ENCODE data around the gene CHST3.
"Not testable (repeated sequence)": the region's sequence is repeated elsewhere in the genome, so short reads cannot be mapped to it uniquely, and the experiment has no call there.

The CHST3 gene

DNA sequence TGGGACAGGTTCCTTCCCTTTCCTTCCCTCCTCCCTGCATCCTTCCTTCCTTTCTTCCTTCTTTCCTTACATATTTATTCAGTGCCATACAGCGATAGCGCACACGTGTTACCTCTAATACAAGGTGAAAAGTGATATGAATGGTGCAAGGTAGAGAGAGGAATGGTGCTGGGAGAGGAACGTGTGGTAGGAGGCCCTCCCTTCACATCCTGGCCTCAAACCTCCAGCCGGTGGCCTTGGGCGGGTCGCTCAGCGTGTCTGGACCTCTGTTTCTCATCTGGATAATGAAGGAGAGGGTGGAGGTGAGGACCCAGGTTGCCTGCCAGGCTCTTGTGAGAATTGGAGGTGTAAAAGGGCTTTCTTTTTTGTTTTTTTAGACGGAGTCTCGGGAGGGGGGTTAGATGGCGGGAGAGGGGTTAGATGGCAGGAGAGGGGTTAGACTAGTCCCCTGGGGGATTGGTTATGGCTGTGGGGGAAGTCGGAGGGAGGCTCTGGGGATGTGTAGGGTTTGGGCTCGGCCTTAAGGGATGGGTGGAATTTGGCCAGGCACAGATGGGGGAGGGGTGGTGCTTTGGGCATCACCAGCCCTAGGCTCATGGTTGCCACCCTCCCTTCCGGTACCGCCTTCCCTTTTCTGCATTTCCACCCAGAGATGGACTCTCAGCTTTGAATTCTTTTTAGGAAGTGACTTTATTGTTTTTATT lies 14.9 kb downstream of the CHST3 start:
- H3K27ac ChIP-seq (ENCODE audit: low read depth, low read length) = peak overlapping the region; percentile 17

DNA sequence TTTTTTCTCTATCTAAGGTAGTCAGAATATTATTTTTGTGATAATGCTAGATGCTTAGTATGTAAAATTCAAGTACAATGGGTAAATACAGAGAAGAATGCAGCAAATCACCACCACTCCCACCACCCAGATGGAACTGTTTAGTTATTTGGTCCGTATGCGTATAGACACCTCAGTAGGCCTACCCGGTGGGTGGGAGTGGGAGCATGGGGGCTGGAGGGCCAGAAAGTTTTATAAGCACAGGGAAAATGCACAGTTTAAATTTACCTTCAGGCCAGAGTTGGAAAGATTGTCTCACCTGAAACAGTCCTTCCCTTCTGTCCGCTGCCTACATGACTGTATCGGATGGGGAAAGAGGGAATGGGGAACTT lies 15.5 kb downstream of the CHST3 start:
- Histone ChIP-seq H3K9ac (ENCODE audit: low read length) (no peak overlapping the region), H3K27ac (ENCODE audit: low read depth, low read length) (no peak overlapping the region), H3K4me1 (ENCODE audit: control insufficient read depth, insufficient read depth, low read length) (peaks cover 67% of the 10 kb centered on the region)

More for the DNA sequence above, 14.9 kb downstream of the CHST3 start:
- H3K9ac ChIP-seq (ENCODE audit: low read length) = no peak overlapping the region
- peaks cover 68% of the 10 kb centered on the region for H3K4me1 ChIP-seq (ENCODE audit: control insufficient read depth, insufficient read depth, low read length)
- H3K4me3 ChIP-seq (ENCODE audit: low read length) = no peak overlapping the region
- H3K36me3 ChIP-seq (ENCODE audit: control insufficient read depth, insufficient read depth, low read length) = no peaks in the 10 kb centered on the region
- H3K27me3 ChIP-seq (ENCODE audit: control insufficient read depth, insufficient read depth, low read length) = no peaks in the 10 kb centered on the region

DNA sequence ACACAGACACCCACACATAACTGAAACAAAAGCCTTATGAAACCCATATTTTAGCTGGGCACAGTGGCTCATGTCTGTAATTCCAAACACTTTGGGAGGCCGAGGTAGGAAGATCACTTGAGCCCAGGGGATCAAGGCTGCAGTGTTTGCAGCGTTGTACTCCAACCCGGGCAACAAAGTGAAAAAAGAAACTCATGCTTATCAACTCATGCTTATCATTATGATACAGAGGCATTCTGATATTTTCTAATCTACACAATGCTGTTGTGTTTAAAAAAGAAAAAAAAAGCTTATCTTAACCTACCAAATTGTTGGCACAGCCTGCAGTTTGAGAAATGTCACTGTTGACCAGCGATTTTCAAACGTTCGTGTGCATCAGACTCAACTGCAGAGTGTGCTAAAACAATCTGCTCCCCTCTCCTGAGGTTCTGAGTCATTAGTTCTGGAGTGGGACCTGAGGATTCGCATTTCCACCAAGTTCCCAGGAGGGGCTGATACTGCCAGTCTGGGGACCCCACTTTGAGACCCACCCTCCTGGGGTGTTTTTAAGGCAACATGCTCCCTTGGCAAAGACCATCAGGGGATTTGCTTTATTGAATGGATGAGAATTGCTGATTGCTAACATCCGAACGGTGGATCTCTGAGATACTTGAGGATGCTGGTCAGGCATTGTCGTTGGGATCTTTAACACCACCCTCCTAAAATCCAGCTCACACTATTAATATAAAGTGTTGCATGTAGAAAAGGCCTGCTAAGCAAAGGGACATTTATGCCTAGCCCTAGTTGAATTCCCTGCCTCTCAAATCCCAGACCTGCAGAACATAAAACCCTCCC lies 16.2 kb downstream of the CHST3 start:
- no peaks in the 10 kb centered on the region for H3K36me3 ChIP-seq (ENCODE audit: control insufficient read depth, insufficient read depth, low read length)
- peak overlapping the region; percentile 89 for H3K27ac ChIP-seq (ENCODE audit: low read depth, low read length)
- no peak overlapping the region for H3K9ac ChIP-seq (ENCODE audit: low read length)
- peaks cover 66% of the 10 kb centered on the region for H3K4me1 ChIP-seq (ENCODE audit: control insufficient read depth, insufficient read depth, low read length)
- H3K27me3 ChIP-seq (ENCODE audit: control insufficient read depth, insufficient read depth, low read length) = no peaks in the 10 kb centered on the region
- H3K4me3 ChIP-seq (ENCODE audit: low read length) = peak overlapping the region; percentile 34

More for the DNA sequence above, 15.5 kb downstream of the CHST3 start:
- Histone ChIP-seq H3K36me3 (ENCODE audit: control insufficient read depth, insufficient read depth, low read length) (no peaks in the 10 kb centered on the region), H3K27me3 (ENCODE audit: control insufficient read depth, insufficient read depth, low read length) (no peaks in the 10 kb centered on the region), H3K4me3 (ENCODE audit: low read length) (no peak overlapping the region)

DNA sequence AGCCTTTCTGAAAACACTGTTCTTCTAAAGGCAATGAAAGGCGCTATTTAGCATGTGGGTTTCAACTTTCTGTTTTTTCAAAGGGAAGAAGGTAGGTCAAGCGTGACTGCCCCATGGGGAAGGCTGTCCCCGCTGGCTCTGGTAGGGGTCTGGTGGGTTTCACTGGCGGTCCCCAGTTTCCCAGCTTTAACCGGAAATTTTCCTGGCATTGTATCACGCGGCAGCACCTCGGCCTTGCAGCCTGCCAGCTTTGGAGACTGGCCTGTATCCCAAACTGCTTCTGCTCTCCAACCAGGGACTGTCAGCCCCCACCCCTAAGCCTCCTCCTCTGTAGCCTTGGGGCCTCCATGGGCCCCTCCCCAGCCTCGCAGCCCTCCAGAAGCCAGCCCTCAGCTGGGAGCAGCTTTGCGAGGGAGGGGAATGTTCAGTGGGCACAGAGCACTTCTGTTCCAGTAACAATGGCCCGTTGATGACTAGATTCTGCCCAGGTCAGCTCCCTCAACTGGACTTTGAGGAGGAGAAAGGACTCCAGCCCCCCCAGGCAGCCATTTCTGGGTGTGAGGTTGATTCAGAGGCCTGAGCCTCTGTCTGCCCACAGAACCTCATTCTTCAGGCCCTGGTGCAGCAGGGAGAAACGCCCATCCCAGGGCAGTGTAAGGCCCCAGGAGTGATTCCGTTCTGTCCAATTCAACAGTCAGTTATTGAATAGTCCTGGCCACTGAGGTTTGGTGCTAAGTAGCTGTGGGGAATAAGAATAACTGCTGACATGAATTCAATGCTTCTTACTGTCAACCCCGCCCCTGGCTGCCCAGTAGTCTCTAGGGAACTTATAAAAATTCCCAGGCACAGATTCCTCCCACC lies 17.1 kb downstream of the CHST3 start:
- H3K27me3 ChIP-seq (ENCODE audit: control insufficient read depth, insufficient read depth, low read length) = no peaks in the 10 kb centered on the region
- H3K27ac ChIP-seq (ENCODE audit: low read depth, low read length) = peak overlapping the region; percentile 89
- peak overlapping the region; percentile 34 for H3K4me3 ChIP-seq (ENCODE audit: low read length)
- no peaks in the 10 kb centered on the region for H3K36me3 ChIP-seq (ENCODE audit: control insufficient read depth, insufficient read depth, low read length)
- H3K4me1 ChIP-seq (ENCODE audit: control insufficient read depth, insufficient read depth, low read length) = peaks cover 64% of the 10 kb centered on the region
- peak overlapping the region; percentile 29 for H3K9ac ChIP-seq (ENCODE audit: low read length)

DNA sequence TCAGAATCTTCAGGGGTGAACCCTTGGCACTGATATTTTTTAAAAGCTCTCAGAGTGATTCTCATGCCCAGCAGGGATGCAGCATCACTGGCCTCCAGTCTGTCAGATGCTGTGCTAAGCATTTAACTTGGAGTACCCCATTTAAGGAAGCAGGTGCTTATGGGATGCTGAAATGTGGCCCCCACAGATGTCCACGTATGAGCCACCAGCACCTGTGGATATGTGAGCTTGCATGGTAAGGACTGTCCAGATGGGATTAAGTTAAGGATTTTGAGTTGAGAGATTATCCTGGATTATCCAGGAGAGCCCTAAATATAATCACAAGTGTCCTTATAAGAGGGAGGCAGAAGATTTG lies 17.7 kb downstream of the CHST3 start:
- H3K27ac ChIP-seq (ENCODE audit: low read depth, low read length) = peak overlapping the region; percentile 89
- H3K27me3 ChIP-seq (ENCODE audit: control insufficient read depth, insufficient read depth, low read length) = no peaks in the 10 kb centered on the region
- no peaks in the 10 kb centered on the region for H3K36me3 ChIP-seq (ENCODE audit: control insufficient read depth, insufficient read depth, low read length)
- H3K4me3 ChIP-seq (ENCODE audit: low read length) = no peak overlapping the region
- H3K9ac ChIP-seq (ENCODE audit: low read length) = no peak overlapping the region
- peaks cover 67% of the 10 kb centered on the region for H3K4me1 ChIP-seq (ENCODE audit: control insufficient read depth, insufficient read depth, low read length)

DNA sequence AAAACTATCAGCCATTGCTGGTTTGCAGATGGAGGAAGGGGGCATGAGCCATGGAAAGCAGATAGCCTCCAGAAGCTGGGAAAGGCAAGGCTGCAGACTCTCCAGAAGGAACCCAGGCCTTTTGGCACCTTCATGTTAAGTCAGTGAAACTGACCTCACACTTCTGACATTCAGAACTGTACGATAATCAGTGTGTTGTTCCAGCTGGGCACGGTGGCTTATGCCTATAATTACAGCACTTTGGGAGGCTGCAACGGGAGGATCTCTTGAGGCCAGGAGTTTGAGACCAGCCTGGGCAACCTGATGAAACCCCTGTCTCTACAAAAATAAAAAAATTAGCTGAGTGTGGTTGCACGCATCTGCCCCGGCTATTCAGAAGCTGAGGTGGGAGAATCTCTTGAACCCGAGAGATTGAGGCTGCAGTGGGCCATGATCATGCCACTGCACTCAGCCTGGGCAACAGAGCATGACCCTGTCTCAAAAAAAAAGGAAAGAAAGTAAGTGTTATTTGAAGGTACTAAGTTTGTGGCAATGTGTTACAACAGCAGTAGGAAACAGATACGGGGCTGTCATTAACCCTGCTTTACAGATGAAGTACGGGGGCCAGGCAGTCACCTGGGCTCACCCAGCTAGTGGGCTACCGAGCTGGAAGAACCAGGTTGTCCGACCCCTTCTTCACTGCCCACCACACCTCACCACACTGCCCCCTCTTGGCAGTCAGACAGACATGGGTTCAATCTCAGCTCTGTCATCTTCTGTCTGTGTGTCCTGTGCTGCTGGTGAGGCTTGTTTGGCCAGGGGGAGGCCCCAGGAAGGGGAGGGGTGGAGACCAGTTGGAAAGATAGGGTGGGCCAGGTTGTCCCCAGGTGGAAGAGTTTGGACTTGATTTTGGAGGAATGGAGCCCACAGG lies 18.3 kb downstream of the CHST3 start:
- Histone ChIP-seq H3K27ac (ENCODE audit: low read depth, low read length) (peak overlapping the region; percentile 89), H3K4me1 (ENCODE audit: control insufficient read depth, insufficient read depth, low read length) (peaks cover 73% of the 10 kb centered on the region), H3K36me3 (ENCODE audit: control insufficient read depth, insufficient read depth, low read length) (no peaks in the 10 kb centered on the region), H3K4me3 (ENCODE audit: low read length) (no peak overlapping the region), H3K27me3 (ENCODE audit: control insufficient read depth, insufficient read depth, low read length) (no peaks in the 10 kb centered on the region), H3K9ac (ENCODE audit: low read length) (no peak overlapping the region)

DNA sequence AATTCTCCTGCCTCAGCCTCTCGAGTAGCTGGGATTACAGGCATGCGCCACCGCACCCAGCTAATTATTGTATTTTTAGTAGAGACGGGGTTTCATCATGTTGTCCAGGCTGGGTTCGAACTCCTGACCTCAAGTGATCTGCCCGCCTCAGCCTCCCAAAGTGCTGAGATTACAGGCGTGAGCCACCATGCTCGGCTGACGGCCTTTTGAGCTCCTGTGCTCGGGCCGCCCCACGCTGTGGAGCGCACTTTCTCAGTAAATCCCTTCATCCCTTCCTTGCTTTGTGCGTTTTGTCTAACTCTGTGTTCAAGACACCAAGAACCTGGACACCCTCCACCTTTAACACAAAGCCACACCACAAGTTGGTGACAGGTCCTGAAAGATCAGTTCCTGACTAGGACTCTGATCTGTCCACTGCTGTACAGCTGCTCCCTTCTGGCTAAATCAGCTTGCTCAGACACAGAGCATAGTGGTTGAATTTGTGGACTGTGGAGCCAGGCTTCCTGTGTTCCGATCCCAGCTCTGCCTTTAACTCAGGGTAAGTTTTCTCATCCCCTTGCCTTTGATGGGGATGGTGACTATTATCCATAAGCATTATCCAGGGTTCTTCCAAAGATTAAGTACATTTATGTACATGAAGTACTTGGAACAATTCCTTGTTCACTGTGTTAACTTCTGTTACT lies 20.1 kb downstream of the CHST3 start:
- Histone ChIP-seq H3K9ac (ENCODE audit: low read length) (no peak overlapping the region), H3K27ac (ENCODE audit: low read depth, low read length) (peak overlapping the region; percentile 75), H3K4me1 (ENCODE audit: control insufficient read depth, insufficient read depth, low read length) (peaks cover 67% of the 10 kb centered on the region)

DNA sequence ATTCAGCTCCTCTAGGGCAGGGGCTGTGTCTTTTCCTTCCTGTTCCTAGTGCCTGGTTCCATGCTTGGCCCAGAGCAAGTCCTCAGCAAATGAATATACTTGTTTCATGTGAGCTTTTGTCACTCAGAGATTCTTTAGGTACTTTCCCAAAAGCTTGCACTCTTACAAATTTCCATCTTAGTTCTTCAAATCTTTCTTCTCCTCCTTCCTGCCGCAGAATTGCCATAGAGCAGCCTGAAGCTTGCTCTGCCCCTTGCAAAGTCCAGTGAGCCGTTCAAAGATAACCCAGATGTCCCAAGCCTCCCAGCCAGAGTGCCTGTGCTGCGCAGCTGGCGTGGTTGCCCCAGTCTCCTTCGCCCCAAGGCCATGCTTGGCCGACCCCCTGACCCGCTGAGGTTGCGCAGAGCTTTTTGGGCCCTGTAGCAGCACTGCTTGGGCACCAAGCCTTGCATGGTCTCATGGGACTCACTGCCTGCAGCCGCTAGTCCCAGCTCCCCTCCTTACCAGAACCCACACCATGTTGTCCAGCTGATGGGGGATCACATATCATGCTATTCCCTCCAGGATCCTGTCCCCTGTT lies 20.7 kb downstream of the CHST3 start:
- H3K4me1 ChIP-seq (ENCODE audit: control insufficient read depth, insufficient read depth, low read length) = peaks cover 66% of the 10 kb centered on the region
- H3K36me3 ChIP-seq (ENCODE audit: control insufficient read depth, insufficient read depth, low read length) = no peaks in the 10 kb centered on the region
- peak overlapping the region; percentile 75 for H3K27ac ChIP-seq (ENCODE audit: low read depth, low read length)
- no peaks in the 10 kb centered on the region for H3K27me3 ChIP-seq (ENCODE audit: control insufficient read depth, insufficient read depth, low read length)
- no peak overlapping the region for H3K4me3 ChIP-seq (ENCODE audit: low read length)
- no peak overlapping the region for H3K9ac ChIP-seq (ENCODE audit: low read length)

More for the DNA sequence above, 20.1 kb downstream of the CHST3 start:
- no peaks in the 10 kb centered on the region for H3K36me3 ChIP-seq (ENCODE audit: control insufficient read depth, insufficient read depth, low read length)
- H3K4me3 ChIP-seq (ENCODE audit: low read length) = no peak overlapping the region
- no peaks in the 10 kb centered on the region for H3K27me3 ChIP-seq (ENCODE audit: control insufficient read depth, insufficient read depth, low read length)

DNA sequence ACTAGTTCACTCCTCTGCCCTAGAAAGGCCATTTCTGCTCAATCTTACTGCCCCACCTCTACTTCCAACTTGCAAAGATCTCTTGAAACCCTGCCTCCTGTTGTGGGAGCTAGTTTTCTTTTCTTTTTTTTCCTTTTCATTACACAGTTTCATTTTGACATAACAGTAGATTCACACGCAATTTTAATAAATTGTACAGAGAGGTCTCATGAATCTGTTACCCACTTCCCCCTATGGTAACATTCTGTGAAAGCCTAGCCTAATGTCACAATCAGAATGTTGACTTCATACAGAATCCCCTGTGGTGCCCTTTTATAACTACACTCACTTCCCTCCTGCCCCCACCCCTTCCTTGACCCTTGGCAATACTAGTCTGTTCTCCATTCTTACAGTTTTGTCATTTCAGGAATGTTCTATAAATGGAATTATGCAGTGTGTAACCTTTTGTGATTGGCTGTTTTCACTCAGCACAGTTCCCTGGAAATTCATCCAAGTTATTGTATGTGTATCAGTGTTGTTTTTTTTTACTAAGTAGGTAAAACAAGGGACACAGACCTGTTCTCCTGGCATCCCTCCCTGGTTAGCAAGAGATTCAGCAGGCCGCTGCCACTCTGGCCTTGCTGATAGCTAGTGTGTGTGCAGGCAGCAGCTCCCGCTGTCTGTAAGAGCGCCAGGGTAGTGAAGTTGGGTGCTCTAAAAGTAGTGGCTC lies 21.5 kb downstream of the CHST3 start:
- no peak overlapping the region for H3K4me3 ChIP-seq (ENCODE audit: low read length)
- H3K9ac ChIP-seq (ENCODE audit: low read length) = no peak overlapping the region
- peak overlapping the region; percentile 75 for H3K27ac ChIP-seq (ENCODE audit: low read depth, low read length)
- peaks cover 60% of the 10 kb centered on the region for H3K4me1 ChIP-seq (ENCODE audit: control insufficient read depth, insufficient read depth, low read length)
- H3K27me3 ChIP-seq (ENCODE audit: control insufficient read depth, insufficient read depth, low read length) = no peaks in the 10 kb centered on the region
- H3K36me3 ChIP-seq (ENCODE audit: control insufficient read depth, insufficient read depth, low read length) = no peaks in the 10 kb centered on the region

DNA sequence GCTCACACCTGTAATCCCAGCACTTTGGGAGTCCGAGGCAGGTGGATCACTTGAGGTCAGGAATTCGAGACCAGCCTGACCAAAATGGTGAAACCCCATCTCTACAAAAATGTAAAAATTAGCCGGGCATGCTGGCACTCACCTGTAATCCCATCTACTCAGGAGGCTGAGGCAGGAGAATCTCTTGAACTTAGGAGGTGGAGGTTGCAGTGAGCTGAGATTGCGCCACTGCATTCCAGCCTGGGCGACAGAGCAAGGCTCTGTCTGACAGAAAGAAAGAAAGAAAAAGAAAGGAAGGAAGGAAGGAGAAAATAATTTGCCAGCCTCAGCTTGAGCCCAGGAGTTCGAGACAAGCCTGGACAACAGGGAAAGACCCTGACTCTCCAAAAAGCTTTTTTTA lies 24.7 kb downstream of the CHST3 start:
- not testable (repeated sequence) for H3K27me3 ChIP-seq (ENCODE audit: control insufficient read depth, insufficient read depth, low read length); H3K27ac ChIP-seq (ENCODE audit: low read depth, low read length); H3K36me3 ChIP-seq (ENCODE audit: control insufficient read depth, insufficient read depth, low read length); H3K4me3 ChIP-seq (ENCODE audit: low read length); H3K9ac ChIP-seq (ENCODE audit: low read length)
- H3K4me1 ChIP-seq (ENCODE audit: control insufficient read depth, insufficient read depth, low read length) = peaks cover 35% of the 10 kb centered on the region

Measured in rectal smooth muscle tissue (tissue), 1 donor.